HEK293 (cell line): ENCODE measurements around the gene MAML2.

ENCODE experiments used
- ATF2 ChIP-seq: fragments of 450-650 bp; formaldehyde crosslinking; IDR thresholded peaks from 2 replicates; pipeline ENCODE4 v1.5.1; 2016; ENCODE audit warnings: missing biosample characterization, missing genetic modification characterization, low read depth
- CTCF ChIP-seq: fragments of 450-650 bp; formaldehyde crosslinking; IDR thresholded peaks from 2 replicates; pipeline ENCODE4 v1.5.1; 2016; ENCODE audit warnings: missing biosample characterization, missing genetic modification characterization
- ZBTB48 ChIP-seq: fragments of 450-650 bp; formaldehyde crosslinking; IDR thresholded peaks from 2 replicates; pipeline ENCODE4 v1.5.1; 2016; ENCODE audit warnings: missing biosample characterization, missing genetic modification characterization
- ZEB2 ChIP-seq: fragments of 450-650 bp; formaldehyde crosslinking; IDR thresholded peaks from 2 replicates; pipeline ENCODE4 v1.5.1; 2016; ENCODE audit warnings: missing biosample characterization, missing genetic modification characterization
- ZNF112 ChIP-seq: fragments of 450-650 bp; formaldehyde crosslinking; IDR thresholded peaks from 2 replicates; pipeline ENCODE4 v1.5.0; 2017; ENCODE audit warnings: missing biosample characterization, missing genetic modification characterization
- ZNF23 ChIP-seq: fragments of 450-650 bp; formaldehyde crosslinking; IDR thresholded peaks from 2 replicates; pipeline ENCODE4 v1.5.1; 2016; ENCODE audit warnings: missing biosample characterization, missing genetic modification characterization, borderline replicate concordance
- ZNF350 ChIP-seq: fragments of 450-650 bp; formaldehyde crosslinking; IDR thresholded peaks from 2 replicates; pipeline ENCODE4 v1.5.0; 2017; ENCODE audit warnings: missing biosample characterization, mild to moderate bottlenecking, missing genetic modification characterization
- ZNF585B ChIP-seq: fragments of 450-650 bp; formaldehyde crosslinking; IDR thresholded peaks from 2 replicates; pipeline ENCODE4 v1.5.1; 2016; ENCODE audit warnings: missing biosample characterization, missing genetic modification characterization
- ZNF624 ChIP-seq: fragments of 450-650 bp; formaldehyde crosslinking; IDR thresholded peaks from 2 replicates; pipeline ENCODE4 v1.5.1; 2017; ENCODE audit warnings: missing biosample characterization, missing genetic modification characterization
- ZNF670 ChIP-seq: fragments of 450-650 bp; formaldehyde crosslinking; IDR thresholded peaks from 2 replicates; pipeline ENCODE4 v1.5.1; 2016; ENCODE audit warnings: missing biosample characterization, missing genetic modification characterization, low read depth

GRCh38 chr11:96306933-96307775 lies 35.8 kb downstream of the MAML2 start:
- no peak for TF ChIP-seq ZNF112 (tag by site-specific recombination)
- no peak for TF ChIP-seq ZNF624 (tag by site-specific recombination)
- no peak for TF ChIP-seq ZBTB48 (tag by site-specific recombination)
- TF ChIP-seq CTCF (tag by site-specific recombination): no peak
- no peak for TF ChIP-seq ZNF670 (tag by site-specific recombination)
- TF ChIP-seq ZNF585B (tag by site-specific recombination): no peak
- no peak for TF ChIP-seq ZNF23 (tag by site-specific recombination)
- no peak for TF ChIP-seq ZNF350 (tag by site-specific recombination)
- peak; percentile 34; the same call in 1 of the 2 replicates for TF ChIP-seq ZEB2
- TF ChIP-seq ATF2 (tag by site-specific recombination): no peak
